Uterus (tissue), 4 donors: ENCODE data around the gene UFD1. TPM values are rescaled to one million over a fixed set of nuclear protein-coding genes. Genes with fewer than 3 reads are reported as not detected.

ENCODE experiments used
- DNase-seq, 2 donors: peaks; one replicate each; pipeline ENCODE4 v3.0.0-alpha.2; 2019 to 2020
- H3K27ac ChIP-seq, 2 donors: fragments of 200-600 bp; sonication (generic); 1 replicate in 1 of 2; 2 replicates in 1 of 2; pipeline ENCODE4 v1.5.1; 2016 to 2018
- H3K27me3 ChIP-seq, 2 donors: fragments of 200-600 bp; sonication (generic); one replicate each; pipeline ENCODE4 v1.5.1; 2018 to 2019; ENCODE audit warnings: control low read depth in 1 of 2
- H3K36me3 ChIP-seq, 2 donors: fragments of 200-600 bp; sonication (generic); one replicate each; pipeline ENCODE4 v1.5.1; 2019; ENCODE audit warnings: control low read depth in 1 of 2
- H3K4me1 ChIP-seq, 2 donors: fragments of 200-600 bp; sonication (generic); one replicate each; pipeline ENCODE4 v1.5.1; 2018 to 2019; ENCODE audit warnings: control low read depth in 1 of 2
- H3K4me3 ChIP-seq, 2 donors: fragments of 200-600 bp; sonication (generic); 1 replicate in 1 of 2; 2 replicates in 1 of 2; pipeline ENCODE4 v1.5.1; 2018 to 2019; ENCODE audit warnings: mild to moderate bottlenecking in 1 of 2
- H3K9me3 ChIP-seq, 2 donors: fragments of 200-600 bp; sonication (generic); one replicate each; pipeline ENCODE4 v1.5.1; 2019; ENCODE audit warnings: control low read depth in 1 of 2
- POLR2A ChIP-seq, 2 donors: fragments of 450-650 bp; IDR thresholded peaks; one replicate each; pipeline ENCODE4 v1.6.1; 2016; ENCODE audit warnings: antibody characterized with exemption in 2 of 2, mild to moderate bottlenecking in 1 of 2, moderate library complexity in 1 of 2
- intact Hi-C: fragments of 100-400 bp; cut with DNase I; formaldehyde crosslinking; loops from one replicate; pipeline ENCODE4 v1.15.1; 2023; ENCODE audit warnings: low total_unique reads
- total RNA-seq, 4 donors: library from RNA; depleted of rRNA in 3 of 4; stranded (reverse); fragments of >200 nt in 3 of 4; gene quantifications; one replicate each; pipeline versions ENCODE4 v1.1.0 to v1.2.4, GENCODE V29; 2014 to 2023
- TF ChIP-seq, protein P1 (sequence below), 4 experiments: fragments of 200-600 bp in 2 of 4; fragments of 450-650 bp in 2 of 4; sonication (generic) in 2 of 4; IDR thresholded peaks; one replicate each; pipeline ENCODE4 v1.5.1; 2016 to 2019; ENCODE audit warnings: antibody characterized with exemption in 4 of 4, mild to moderate bottlenecking in 2 of 4, moderate library complexity in 1 of 4
- donor health status: DM: yes; HTN: yes; CAD: no.

The UFD1 gene, protein sequence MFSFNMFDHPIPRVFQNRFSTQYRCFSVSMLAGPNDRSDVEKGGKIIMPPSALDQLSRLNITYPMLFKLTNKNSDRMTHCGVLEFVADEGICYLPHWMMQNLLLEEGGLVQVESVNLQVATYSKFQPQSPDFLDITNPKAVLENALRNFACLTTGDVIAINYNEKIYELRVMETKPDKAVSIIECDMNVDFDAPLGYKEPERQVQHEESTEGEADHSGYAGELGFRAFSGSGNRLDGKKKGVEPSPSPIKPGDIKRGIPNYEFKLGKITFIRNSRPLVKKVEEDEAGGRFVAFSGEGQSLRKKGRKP
- total RNA-seq, result 10 to 100 TPM; 30.5 to 55.0 (median 45.7) TPM

DNA sequence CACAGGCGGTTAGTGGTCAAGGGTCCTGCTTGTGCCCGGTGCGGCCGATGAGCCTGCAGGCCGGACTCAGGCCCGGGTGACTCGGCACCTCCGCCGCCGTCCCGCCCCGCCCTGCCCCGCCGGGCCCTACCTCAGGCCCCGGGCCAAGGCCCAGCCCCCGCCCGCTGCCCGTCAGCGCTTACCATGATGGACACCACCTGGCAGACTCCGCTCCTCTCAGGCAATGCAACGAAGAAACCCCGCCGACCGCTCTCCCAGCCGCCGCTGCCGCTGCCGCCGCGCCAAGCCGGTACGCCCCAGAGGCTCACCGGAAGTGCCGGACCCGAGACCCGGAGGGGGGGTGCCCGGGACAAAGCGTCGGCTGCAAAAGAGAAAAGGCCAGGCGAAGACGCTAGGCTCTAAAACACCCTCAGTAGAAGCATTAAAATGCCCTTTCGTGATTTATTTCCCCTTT, at the start of gene UFD1:
Gene UFD1, minus strand, starts transcription at position 293 of the 454 bp plus-strand sequence. Its CDS starts 108 bp downstream, at position 185.
- Histone ChIP-seq H3K4me1 (peaks cover 0 to 9% of the 10 kb centered on the region in 2 donors), H3K27me3 (no peaks in the 10 kb centered on the region), H3K36me3 (no peaks in the 10 kb centered on the region), H3K9me3 (no peaks in the 10 kb centered on the region), H3K4me3 (peak within 1 kb of the TSS; percentile 59 to 73), H3K27ac (peak within 1 kb of the TSS; percentile 98 to 99)
- DNase-seq, result peak; percentile 84 to 85
- TF ChIP-seq POLR2A (IDR thresholded peaks at IDR 0.05), result no peak
- TF ChIP-seq, protein P1, sequence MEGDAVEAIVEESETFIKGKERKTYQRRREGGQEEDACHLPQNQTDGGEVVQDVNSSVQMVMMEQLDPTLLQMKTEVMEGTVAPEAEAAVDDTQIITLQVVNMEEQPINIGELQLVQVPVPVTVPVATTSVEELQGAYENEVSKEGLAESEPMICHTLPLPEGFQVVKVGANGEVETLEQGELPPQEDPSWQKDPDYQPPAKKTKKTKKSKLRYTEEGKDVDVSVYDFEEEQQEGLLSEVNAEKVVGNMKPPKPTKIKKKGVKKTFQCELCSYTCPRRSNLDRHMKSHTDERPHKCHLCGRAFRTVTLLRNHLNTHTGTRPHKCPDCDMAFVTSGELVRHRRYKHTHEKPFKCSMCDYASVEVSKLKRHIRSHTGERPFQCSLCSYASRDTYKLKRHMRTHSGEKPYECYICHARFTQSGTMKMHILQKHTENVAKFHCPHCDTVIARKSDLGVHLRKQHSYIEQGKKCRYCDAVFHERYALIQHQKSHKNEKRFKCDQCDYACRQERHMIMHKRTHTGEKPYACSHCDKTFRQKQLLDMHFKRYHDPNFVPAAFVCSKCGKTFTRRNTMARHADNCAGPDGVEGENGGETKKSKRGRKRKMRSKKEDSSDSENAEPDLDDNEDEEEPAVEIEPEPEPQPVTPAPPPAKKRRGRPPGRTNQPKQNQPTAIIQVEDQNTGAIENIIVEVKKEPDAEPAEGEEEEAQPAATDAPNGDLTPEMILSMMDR (IDR thresholded peaks at IDR 0.05), result peak in 1 of 4 experiments; percentile 2
- intact Hi-C loops, result no loop called here

- Histone ChIP-seq H3K4me1 (peaks cover 0 to 9% of the 10 kb centered on the region in 2 donors), H3K4me3 (no peak overlapping the region), H3K36me3 (no peaks in the 10 kb centered on the region), H3K9me3 (no peaks in the 10 kb centered on the region), H3K27me3 (no peaks in the 10 kb centered on the region), H3K27ac (no peak overlapping the region)
- no peak for TF ChIP-seq POLR2A (IDR thresholded peaks at IDR 0.05)
- TF ChIP-seq, protein P1 (IDR thresholded peaks at IDR 0.05), result no peak
- no peak for DNase-seq
- intact Hi-C loops, result no loop called here
Observed at GRCh38 chr22:19527861-19528417, 48.9 kb upstream of the UFD1 start.

DNA sequence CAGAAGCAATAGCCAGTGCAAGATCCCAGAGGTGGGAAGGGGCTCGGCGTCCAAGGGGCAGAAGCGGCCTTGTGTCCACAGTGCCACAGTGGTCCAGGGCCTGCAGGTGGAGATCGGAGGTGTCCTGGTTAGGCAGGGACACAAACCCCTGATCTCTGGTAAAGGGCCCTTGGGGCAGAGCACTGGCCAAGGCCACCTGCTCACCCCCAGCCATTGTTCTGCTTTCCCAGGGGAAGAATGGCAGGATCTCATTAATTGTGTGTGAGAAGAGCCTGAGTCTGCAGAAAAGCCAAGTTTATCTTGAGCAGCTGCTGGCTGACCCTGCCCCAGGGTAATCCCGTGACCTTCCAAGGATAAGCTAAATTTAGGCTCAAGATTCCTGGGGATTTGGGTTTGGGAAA, 48.3 kb upstream of the UFD1 start:
- intact Hi-C loops, result no loop called here

DNA sequence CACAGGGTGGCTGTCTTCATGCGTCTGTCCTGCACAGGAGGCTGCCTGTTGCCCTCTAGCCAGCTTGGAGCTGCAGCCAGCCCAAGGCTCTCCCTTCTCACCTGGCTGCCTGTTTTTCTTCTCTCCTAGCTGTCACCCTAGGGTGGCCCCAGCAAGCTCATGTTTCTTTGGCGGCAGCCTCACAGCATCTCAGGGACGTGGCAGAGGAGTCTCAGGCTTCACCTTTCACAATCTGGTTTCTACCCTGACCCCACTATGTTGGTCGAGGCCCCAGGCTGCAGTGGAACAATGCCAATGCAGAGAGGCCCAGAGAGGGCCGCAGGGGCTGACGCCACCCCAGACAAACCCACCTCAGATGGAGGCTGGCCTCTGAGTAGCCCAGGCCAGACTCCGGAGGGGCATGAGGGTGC, 47.7 kb upstream of the UFD1 start:
- TF ChIP-seq, protein P1 (IDR thresholded peaks at IDR 0.05), result no peak
- no peak for TF ChIP-seq POLR2A (IDR thresholded peaks at IDR 0.05)
- intact Hi-C loops, result no loop called here
- Histone ChIP-seq H3K36me3 (no peaks in the 10 kb centered on the region), H3K4me1 (peaks cover 0 to 9% of the 10 kb centered on the region in 2 donors), H3K27me3 (no peaks in the 10 kb centered on the region), H3K4me3 (no peak overlapping the region), H3K27ac (no peak overlapping the region), H3K9me3 (no peaks in the 10 kb centered on the region)
- no peak for DNase-seq

More for the DNA sequence above, 48.3 kb upstream of the UFD1 start:
- no peaks in the 10 kb centered on the region for H3K9me3 ChIP-seq
- no peak overlapping the region for H3K27ac ChIP-seq
- no peaks in the 10 kb centered on the region for H3K36me3 ChIP-seq
- H3K4me3 ChIP-seq, result no peak overlapping the region
- no peak for DNase-seq
- no peak for TF ChIP-seq POLR2A (IDR thresholded peaks at IDR 0.05)
- TF ChIP-seq, protein P1 (IDR thresholded peaks at IDR 0.05), result no peak
- H3K27me3 ChIP-seq, result no peaks in the 10 kb centered on the region
- peaks cover 0 to 9% of the 10 kb centered on the region in 2 donors for H3K4me1 ChIP-seq

- DNase-seq, result no peak
- TF ChIP-seq, protein P1 (IDR thresholded peaks at IDR 0.05), result no peak
- no peak for TF ChIP-seq POLR2A (IDR thresholded peaks at IDR 0.05)
- Histone ChIP-seq H3K4me3 (no peak overlapping the region), H3K27ac (peak overlapping the region in 1 of 2 donors; percentile 67), H3K4me1 (peaks cover 0 to 9% of the 10 kb centered on the region in 2 donors), H3K27me3 (no peaks in the 10 kb centered on the region), H3K9me3 (no peaks in the 10 kb centered on the region), H3K36me3 (no peaks in the 10 kb centered on the region)
- intact Hi-C loops, result no loop called here
Observed at GRCh38 chr22:19526076-19526701, 47.2 kb upstream of the UFD1 start.
